GM12878 (cell line): ENCODE measurements around the gene RPL26. TPM values are rescaled to one million over a fixed set of nuclear protein-coding genes. Genes with fewer than 3 reads are reported as not detected.

ENCODE experiments used
- ATAC-seq: fragments of 200-7000 bp; cut with Tn5 transposase; 3 replicates; pipeline ENCODE4 v1.9.1; 2020; ENCODE audit warnings: mild to moderate bottlenecking, moderate library complexity
- BruUV-seq: library from RNA; stranded (reverse); fragments of 400-500 nt; replicated peaks from 2 replicates; lab custom pipeline; 2021; lab: Mats Ljungman, UMichigan
- CTCF ChIA-PET: fragments of 300-600 bp; sonication (Branson Sonifier 250); formaldehyde crosslinking; extraction: SDS; loops from one replicate; lab custom pipeline; 2021; ENCODE audit warnings: inconsistent platforms; lab: Yijun Ruan, JAX
- POLR2A ChIA-PET: fragments of 350-600 bp; formaldehyde crosslinking; extraction: SDS; loops from one replicate; lab custom pipeline; 2021; ENCODE audit warnings: inconsistent platforms; lab: Charles Lee
- RAD21 ChIA-PET: fragments of 300-600 bp; sonication (Branson Sonifier 250); formaldehyde crosslinking; loops from one replicate; lab custom pipeline; 2023; ENCODE audit warnings: antibody characterized with exemption; ENCODE audit not compliant: unreplicated experiment; lab: Charles Lee
- SMC1A ChIA-PET: fragments of 300-600 bp; sonication (Branson Sonifier 250); formaldehyde crosslinking; loops from one replicate; lab custom pipeline; 2023; ENCODE audit not compliant: unreplicated experiment, uncharacterized antibody; lab: Charles Lee
- DNase-seq: peaks from one replicate; pipeline ENCODE4 v3.0.0-alpha.2; 2011; ENCODE audit warnings: low read depth, low spot score
- FAIRE-seq: peaks from 3 replicates; lab custom pipeline; 2011; peaks lifted over from hg19 to GRCh38; lab: Jason Lieb, UNC
- H2AFZ ChIP-seq: 2 replicates; pipeline ENCODE4 v1.6.0; 2011; ENCODE audit warnings: low read depth, low read length, control low read depth; ENCODE audit not compliant: control insufficient read depth
- H3K27ac ChIP-seq: 2 replicates; pipeline ENCODE4 v1.5.1; 2011; ENCODE audit warnings: control low read depth; ENCODE audit not compliant: control insufficient read depth, insufficient read depth
- H3K27me3 ChIP-seq, 2 experiments: replicated peaks in 1 of 2; 2 replicates each; pipeline versions ENCODE4 v1.6.0 to v1.6.1; 2011; ENCODE audit warnings: low read length in 1 of 2; ENCODE audit not compliant: control insufficient read depth in 2 of 2, insufficient read depth in 2 of 2
- H3K36me3 ChIP-seq, 2 experiments: 2 replicates each; pipeline ENCODE4 v1.5.1; 2011; ENCODE audit warnings: low read length in 1 of 2; ENCODE audit not compliant: control insufficient read depth in 2 of 2, insufficient read depth in 2 of 2
- H3K4me1 ChIP-seq: 2 replicates; pipeline ENCODE4 v1.6.1; 2011; ENCODE audit warnings: mild to moderate bottlenecking, low read length, moderate library complexity, mixed read lengths; ENCODE audit not compliant: control insufficient read depth, insufficient read depth
- H3K4me2 ChIP-seq: 2 replicates; pipeline ENCODE4 v1.6.0; 2011; ENCODE audit warnings: control low read depth; ENCODE audit not compliant: control insufficient read depth, insufficient read depth
- H3K4me3 ChIP-seq: fragments of 200-600 bp; sonication (generic); 2 replicates; pipeline ENCODE4 v1.5.1; 2016
- H3K79me2 ChIP-seq: 2 replicates; pipeline ENCODE4 v1.6.0; 2011; ENCODE audit warnings: low read length; ENCODE audit not compliant: control insufficient read depth, insufficient read depth
- H3K9ac ChIP-seq: 2 replicates; pipeline ENCODE4 v1.8.0; 2011; ENCODE audit warnings: low read length, control low read depth, mixed read lengths; ENCODE audit not compliant: control insufficient read depth, insufficient read depth
- H3K9me3 ChIP-seq: replicated peaks from 3 replicates; pipeline ENCODE4 v1.5.1; 2011; ENCODE audit warnings: mild to moderate bottlenecking, low read length; ENCODE audit not compliant: control insufficient read depth, insufficient read depth
- H4K20me1 ChIP-seq: 2 replicates; pipeline ENCODE4 v1.6.0; 2011; ENCODE audit not compliant: control insufficient read depth, insufficient read depth
- CHD2 ChIP-seq: IDR thresholded peaks from 2 replicates; pipeline ENCODE4 v1.6.1; 2011; ENCODE audit warnings: low read depth, low read length, improper control_type of control experiment, borderline replicate concordance
- EED ChIP-seq: sonication (generic); IDR thresholded peaks from 2 replicates; pipeline ENCODE4 v1.6.1; 2016; ENCODE audit warnings: antibody characterized with exemption, low read depth
- EGR1 ChIP-seq, 2 experiments: IDR thresholded peaks; 1 replicate in 1 of 2; 2 replicates in 1 of 2; pipeline ENCODE4 v1.6.1; 2011 to 2012; ENCODE audit warnings: low read depth in 2 of 2, low read length in 2 of 2, borderline replicate concordance in 1 of 2, mild to moderate bottlenecking in 1 of 2, moderate library complexity in 1 of 2
- FOS ChIP-seq: IDR thresholded peaks from 3 replicates; pipeline ENCODE4 v1.6.1; 2011; ENCODE audit warnings: borderline replicate concordance; ENCODE audit not compliant: insufficient read length; ENCODE audit errors: extremely low read depth
- HDGF ChIP-seq: fragments of 450-650 bp; IDR thresholded peaks from 2 replicates; pipeline ENCODE4 v1.6.1; 2016; ENCODE audit warnings: antibody characterized with exemption
- NBN ChIP-seq: fragments of 450-650 bp; IDR thresholded peaks from 2 replicates; pipeline ENCODE4 v1.6.1; 2016
- NR2C1 ChIP-seq: fragments of 450-650 bp; IDR thresholded peaks from 2 replicates; pipeline ENCODE4 v1.6.1; 2017; ENCODE audit warnings: antibody characterized with exemption, mild to moderate bottlenecking, moderate library complexity
- NR2F1 ChIP-seq: fragments of 450-650 bp; conservative IDR thresholded peaks from 2 replicates; pipeline ENCODE4 v1.6.1; 2017; ENCODE audit warnings: mild to moderate bottlenecking
- RAD21 ChIP-seq: IDR thresholded peaks from 2 replicates; pipeline ENCODE4 v1.6.1; 2011; ENCODE audit warnings: mild to moderate bottlenecking, low read depth, low read length, moderate library complexity; ENCODE audit not compliant: insufficient read depth
- RB1 ChIP-seq: fragments of 450-650 bp; formaldehyde crosslinking; IDR thresholded peaks from 2 replicates; pipeline ENCODE4 v1.6.1; 2017; ENCODE audit warnings: mild to moderate bottlenecking, borderline replicate concordance
- SREBF1 ChIP-seq: IDR thresholded peaks from 2 replicates; pipeline ENCODE4 v1.6.1; 2012; ENCODE audit warnings: mild to moderate bottlenecking, low read length
- STAT1 ChIP-seq: fragments of 450-650 bp; conservative IDR thresholded peaks from 2 replicates; pipeline ENCODE4 v1.6.1; 2014; ENCODE audit warnings: antibody characterized with exemption, mild to moderate bottlenecking
- SUZ12 ChIP-seq: fragments of 200-600 bp; sonication (generic); IDR thresholded peaks from one replicate; pipeline ENCODE4 v1.6.1; 2018; ENCODE audit warnings: antibody characterized with exemption, mild to moderate bottlenecking; ENCODE audit not compliant: unreplicated experiment
- ZNF622 ChIP-seq: fragments of 450-650 bp; IDR thresholded peaks from 2 replicates; pipeline ENCODE4 v1.6.1; 2017; ENCODE audit warnings: mild to moderate bottlenecking, inconsistent platforms
- WGBS: methylation state at CpG from one replicate; pipeline ENCODE4 v1.1.6; 2016; ENCODE audit warnings: low lambda C conversion rate; ENCODE audit not compliant: insufficient replicate concordance, insufficient coverage; ENCODE audit errors: missing lambda C conversion rate; 5-methylcytosine and 5-hydroxymethylcytosine counted together
- in situ Hi-C: fragments of 300-500 bp; cut with MboI; formaldehyde crosslinking; loops from 9 replicates; pipeline ENCODE4 v1.14.3; 2018; ENCODE audit warnings: mixed read lengths
- intact Hi-C: fragments of 100-400 bp; cut with micrococcal nuclease; formaldehyde crosslinking; loops from one replicate; pipeline ENCODE4 v1.14.2; 2022; ENCODE audit not compliant: unreplicated experiment
- polyA plus RNA-seq, 11 experiments: library from polyadenylated mRNA; depleted of rRNA in 4 of 11; unstranded in 6 of 11; stranded (reverse) in 5 of 11; fragments of >200 nt; fragmentation: Nextera tagmentation in 4 of 11; fragmentation: Illumina TruSeq in 1 of 11; extraction: Ambion mirVana in 4 of 11; extraction: Trizol in 1 of 11; gene quantifications; 1 replicate in 1 of 11; 2 replicates in 10 of 11; pipeline versions ENCODE4 v1.2.1 to v1.2.3, GENCODE V29; 2011 to 2016; ENCODE audit warnings: inconsistent platforms in 2 of 11, missing spikeins in 2 of 11, low read depth in 1 of 11
- total RNA-seq, 4 experiments: library from RNA; depleted of rRNA in 3 of 4; stranded (reverse); fragments of >200 nt in 3 of 4; fragmentation: Illumina TruSeq in 1 of 4; extraction: Trizol in 1 of 4; gene quantifications; 2 replicates each; pipeline versions ENCODE4 v1.2.1 to v1.2.3, GENCODE V29; 2013 to 2021
- TF ChIP-seq, protein P1 (sequence below): IDR thresholded peaks from 2 replicates; pipeline ENCODE4 v1.6.1; 2012; ENCODE audit warnings: low read length, inconsistent platforms

The RPL26 gene
- total and polyA plus RNA-seq, 10 of the 15 experiments (the other 5 are each of a cell fraction or from before 2014, with no cell fraction given) = 1,451 to 9,244 (median 4,326) TPM

DNA sequence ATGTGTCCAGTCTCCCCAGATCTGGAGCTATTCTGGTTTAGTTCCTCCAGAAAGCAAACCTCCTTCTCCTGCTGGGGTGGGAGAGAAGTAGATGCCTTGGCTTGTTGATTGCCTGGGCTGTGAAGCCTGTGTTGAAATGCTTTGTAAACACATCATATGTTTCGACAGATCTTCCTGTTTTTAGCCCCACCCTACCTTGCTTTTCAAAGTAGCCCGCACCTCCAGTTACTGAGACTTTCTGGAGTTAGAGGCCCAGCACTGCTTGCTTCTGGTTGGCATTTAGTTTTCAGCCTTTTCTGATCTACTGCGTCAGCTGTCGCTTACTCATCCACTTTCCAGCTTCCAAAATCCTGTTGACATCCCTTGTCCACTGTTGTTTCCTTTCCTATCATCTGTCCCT lies 34.8 kb upstream of the RPL26 start:
- POLR2A ChIA-PET = no interaction called here
- DNase-seq (no peak), FAIRE-seq (no peak)
- H3K27me3 ChIP-seq = peaks cover 2 to 6% of the 10 kb centered on the region in 2 experiments; a peak in 3 of 4 replicates
- no TSS peak for BruUV-seq
- CTCF ChIA-PET = no interaction called here
- H3K4me2 ChIP-seq = no peak overlapping the region
- intact Hi-C loops = loop anchor here (10.0 kb wide), 1 partner anchor 477 kb away; no protein-coding TSS in a partner anchor
- no peaks in the 10 kb centered on the region for H3K36me3 ChIP-seq
- H3K27ac ChIP-seq = no peak overlapping the region
- no peaks in the 10 kb centered on the region for H4K20me1 ChIP-seq
- RAD21 ChIA-PET = no interaction called here
- no peaks in the 10 kb centered on the region for H3K9me3 ChIP-seq
- no peaks in the 10 kb centered on the region for H3K79me2 ChIP-seq
- no peaks in the 10 kb centered on the region for H3K4me1 ChIP-seq
- in situ Hi-C loops = loop anchor here (10.0 kb wide), 1 partner anchor 597 kb away; no protein-coding TSS in a partner anchor
- TF ChIP-seq RAD21 = no peak
- TF ChIP-seq NBN = no peak
- no peak for TF ChIP-seq CHD2
- no peak for TF ChIP-seq NR2C1
- TF ChIP-seq ZNF622 = no peak
- TF ChIP-seq SUZ12 = no peak
- TF ChIP-seq NR2F1 = no peak
- no peak for TF ChIP-seq EED
- TF ChIP-seq EGR1 (IDR thresholded peaks at IDR 0.05; ENCODE audit: borderline replicate concordance in 1 of 2, low read depth in 2 of 2, low read length in 2 of 2) = no peak
- no peak for TF ChIP-seq FOS
- no peak for TF ChIP-seq STAT1
- TF ChIP-seq RB1 = no peak
- TF ChIP-seq HDGF = no peak
- TF ChIP-seq, protein P1, sequence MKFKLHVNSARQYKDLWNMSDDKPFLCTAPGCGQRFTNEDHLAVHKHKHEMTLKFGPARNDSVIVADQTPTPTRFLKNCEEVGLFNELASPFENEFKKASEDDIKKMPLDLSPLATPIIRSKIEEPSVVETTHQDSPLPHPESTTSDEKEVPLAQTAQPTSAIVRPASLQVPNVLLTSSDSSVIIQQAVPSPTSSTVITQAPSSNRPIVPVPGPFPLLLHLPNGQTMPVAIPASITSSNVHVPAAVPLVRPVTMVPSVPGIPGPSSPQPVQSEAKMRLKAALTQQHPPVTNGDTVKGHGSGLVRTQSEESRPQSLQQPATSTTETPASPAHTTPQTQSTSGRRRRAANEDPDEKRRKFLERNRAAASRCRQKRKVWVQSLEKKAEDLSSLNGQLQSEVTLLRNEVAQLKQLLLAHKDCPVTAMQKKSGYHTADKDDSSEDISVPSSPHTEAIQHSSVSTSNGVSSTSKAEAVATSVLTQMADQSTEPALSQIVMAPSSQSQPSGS = no peak
- no peak for TF ChIP-seq SREBF1
- TF ChIP-seq, all 136 proteins: peak for 0
- WGBS = 64% methylated on average over 4 of the region's 4 CpGs
- Histone ChIP-seq H2AFZ (no peak overlapping the region), H3K4me3 (no peak overlapping the region), H3K9ac (no peak overlapping the region)
- SMC1A ChIA-PET = no interaction called here
- ATAC-seq = no peak
